Germinal center (tissue), 1 donor: ENCODE results near the gene ARHGAP32.
"Not testable (repeated sequence)": the region's sequence is repeated elsewhere in the genome, so short reads cannot be mapped to it uniquely, and the experiment has no call there.

ENCODE experiments used
- DNase-seq: peaks from one replicate; pipeline ENCODE4 v3.0.0; 2012; ENCODE audit warnings: mixed read lengths, low spot score

The ARHGAP32 gene

DNA sequence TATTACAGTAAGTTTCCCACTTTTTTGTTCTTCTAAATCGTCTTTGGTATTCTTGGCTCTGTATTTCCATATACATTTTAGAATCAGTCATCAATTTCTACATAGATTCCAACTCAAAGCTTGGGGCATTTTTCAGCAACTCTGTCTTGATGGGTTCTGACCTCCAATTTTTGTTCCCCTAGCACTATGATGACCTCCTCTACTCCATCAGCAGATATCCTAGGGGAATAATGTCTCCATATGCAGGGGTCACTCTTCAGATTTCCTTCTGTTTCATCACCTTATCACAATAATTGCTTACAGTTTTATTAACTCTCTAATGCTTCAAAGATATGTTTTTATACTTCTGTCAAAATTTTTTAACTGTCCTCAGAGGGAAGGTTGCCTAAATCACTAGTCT, 158.1 kb downstream of the ARHGAP32 start:
- DNase-seq, result no peak

DNA sequence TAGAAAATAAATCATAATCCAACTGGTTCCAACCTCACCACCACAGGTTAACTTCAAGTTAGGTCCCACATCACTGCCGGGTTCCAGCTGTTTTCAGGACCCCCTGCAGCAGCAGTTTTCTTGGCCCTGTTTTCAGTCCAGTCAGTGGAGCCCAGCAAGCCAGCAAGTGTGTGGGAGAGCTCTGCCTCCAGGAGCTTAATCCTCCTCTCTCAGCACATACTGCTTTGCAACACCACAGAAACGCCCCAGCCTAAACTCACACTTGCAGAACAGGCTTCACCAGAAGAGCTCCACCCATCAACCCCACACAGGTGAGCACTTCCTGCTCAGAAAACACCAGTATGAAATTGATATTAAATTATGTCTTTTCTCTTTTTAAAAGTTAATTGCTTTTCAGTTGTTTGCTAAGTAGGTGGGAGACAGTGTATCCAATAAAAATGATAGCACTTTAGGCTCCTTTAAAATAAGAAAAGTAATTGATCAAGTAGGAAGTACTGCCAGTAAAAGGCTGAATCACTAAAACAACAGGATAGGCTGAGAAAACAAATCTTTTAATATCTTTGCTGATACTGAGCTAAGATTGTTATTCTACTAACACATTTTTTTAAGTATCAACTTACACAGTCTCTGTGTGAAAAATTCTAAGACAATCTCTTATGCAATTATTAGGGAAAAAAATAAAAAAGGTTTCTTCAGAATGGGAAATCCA, 168.0 kb downstream of the ARHGAP32 start:
- no peak for DNase-seq

DNA sequence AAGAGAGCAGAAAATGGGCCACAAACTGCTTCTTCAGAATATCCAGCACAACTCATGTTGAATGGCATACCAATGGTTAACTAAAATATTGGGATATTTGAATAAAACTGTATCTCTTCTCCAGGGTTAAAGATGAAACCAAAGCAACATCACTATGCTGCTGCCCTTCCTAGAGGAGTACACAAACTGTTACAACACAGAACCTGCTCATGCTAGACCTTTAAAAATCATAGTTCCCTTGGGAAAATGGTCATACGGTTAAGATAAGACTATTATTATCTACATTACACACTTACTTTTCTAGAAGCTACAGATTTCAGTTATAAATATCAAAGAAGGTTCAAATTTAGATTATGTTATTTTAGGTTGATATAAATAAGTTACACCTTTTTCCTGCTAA, 170.8 kb downstream of the ARHGAP32 start:
- no peak for DNase-seq

DNA sequence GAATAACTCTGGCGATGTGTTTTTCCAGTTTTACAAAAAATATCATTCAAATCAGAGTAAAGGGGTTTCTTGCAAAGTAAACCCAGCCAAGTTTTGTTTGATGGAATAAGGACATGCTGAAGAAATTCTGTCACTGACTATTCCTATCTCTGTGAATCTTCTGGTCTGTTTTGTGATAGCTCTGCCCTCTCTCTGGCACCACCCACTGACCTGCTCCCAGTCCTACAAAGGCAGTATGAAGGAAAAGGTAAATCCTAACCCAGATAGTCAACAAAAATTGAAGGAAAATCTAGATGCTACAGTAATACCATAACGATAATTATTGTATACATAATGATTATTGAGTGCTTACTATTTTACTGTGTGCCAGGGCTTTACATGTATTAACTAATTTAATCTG, 173.1 kb downstream of the ARHGAP32 start:
- no peak for DNase-seq

DNA sequence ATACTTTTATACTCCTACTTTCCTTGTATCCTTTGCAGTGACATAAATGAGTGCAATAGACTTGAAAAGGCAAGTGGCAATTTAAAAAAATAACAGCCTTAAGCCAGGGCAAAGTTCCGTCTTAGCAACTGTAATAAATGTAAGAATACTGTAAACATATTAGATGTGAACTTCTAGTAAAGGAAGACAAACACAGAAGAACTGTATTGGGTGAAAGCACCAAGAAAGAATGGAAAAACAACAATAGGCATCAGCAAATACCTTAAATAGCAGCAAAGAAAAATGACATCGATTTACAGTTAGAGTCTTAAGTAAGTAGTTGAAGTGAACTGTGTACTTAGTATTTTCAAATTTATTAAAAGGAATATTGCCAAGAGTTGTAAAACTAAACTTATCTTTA, 174.0 kb downstream of the ARHGAP32 start:
- DNase-seq, result no peak

DNA sequence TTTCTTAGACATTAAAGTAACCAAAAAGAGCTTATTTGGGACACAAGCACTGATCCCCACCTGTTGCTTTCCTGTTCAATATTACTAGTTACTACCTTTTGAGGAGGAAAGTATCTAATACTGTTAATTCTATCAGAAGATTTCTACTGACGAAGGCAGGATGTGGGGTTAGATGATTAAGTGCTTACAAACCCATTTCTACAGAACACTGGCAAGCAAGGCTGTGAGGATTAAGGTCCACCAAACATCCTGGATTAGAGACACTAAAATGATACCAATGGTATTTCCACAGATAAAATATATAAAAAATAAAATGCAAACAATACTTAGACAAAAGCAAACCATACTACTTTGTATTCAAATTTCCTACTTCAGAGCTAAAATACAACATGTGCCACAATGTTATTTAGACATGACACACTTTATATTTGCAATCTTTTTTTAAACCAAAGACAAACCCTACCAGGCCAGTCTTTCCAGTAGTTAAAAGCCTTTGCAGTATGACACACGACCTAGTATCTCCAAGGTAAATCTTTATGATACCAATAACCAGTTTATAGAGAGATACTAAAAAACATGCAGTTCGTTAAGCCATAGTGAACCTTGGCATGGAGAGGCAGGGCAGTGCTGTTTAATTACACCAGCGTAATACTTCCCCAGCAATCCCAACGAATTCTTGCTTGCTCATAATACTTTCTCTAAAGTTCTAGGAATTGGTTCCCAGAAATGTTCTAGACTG, 178.2 kb downstream of the ARHGAP32 start:
- no peak for DNase-seq

DNA sequence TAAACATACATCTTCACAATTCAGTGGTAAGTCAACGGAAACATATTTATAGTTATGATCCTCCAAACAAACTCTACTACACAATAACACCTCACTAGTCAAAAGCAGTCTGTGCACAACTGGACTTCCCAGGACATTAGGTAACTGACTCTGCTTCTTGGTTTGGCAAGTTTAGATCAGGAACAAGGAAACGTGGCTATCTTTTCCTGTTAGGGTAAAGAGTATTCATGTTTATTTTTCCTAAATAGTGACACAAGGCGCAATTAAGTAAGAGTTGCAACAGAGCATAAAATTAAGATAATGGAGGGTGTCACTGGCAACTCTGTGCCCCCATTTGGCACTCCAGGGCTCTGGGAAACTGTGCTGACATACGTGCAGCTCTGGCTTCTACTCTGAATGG, 179.2 kb downstream of the ARHGAP32 start:
- DNase-seq, result no peak

DNA sequence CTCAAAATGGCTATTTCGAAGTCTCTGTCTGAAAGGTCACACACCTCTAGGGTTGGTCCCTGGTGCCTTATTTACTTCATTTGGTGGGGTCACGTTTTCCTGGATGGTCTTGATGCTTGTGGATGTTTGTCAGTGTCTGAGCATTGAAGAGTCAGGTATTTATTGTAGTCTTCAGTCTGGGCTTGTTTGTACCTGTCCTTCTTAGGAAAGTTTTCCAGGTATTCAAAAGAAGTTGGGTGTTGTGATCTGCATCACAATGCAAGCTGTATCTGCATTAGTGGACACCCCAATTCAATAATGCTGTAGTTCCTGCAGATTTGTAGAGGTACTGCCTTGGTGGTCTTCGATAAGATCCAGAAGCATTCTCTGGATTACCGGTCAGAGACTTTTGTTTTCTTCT, 186.0 kb downstream of the ARHGAP32 start:
- no peak for DNase-seq

DNA sequence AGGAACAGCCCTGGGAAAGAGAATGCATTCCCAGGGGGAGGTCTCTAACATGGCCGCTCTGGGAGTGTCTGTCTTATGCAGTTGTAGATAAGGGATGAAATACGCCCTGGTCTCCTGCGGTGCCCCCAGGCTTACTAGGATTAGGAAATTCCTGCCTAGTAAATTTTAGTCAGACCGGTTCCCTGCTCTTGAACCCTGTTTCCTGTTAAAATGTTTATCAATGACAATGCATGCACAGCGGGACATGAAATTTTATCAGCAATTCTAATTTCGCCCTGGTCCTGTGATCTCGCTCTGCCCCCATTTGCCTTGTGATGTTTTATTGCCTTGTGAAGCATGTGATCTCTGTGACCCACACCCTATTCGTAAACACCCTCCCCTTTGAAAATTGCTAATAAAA, 193.0 kb downstream of the ARHGAP32 start:
- DNase-seq, result not testable (repeated sequence)

DNA sequence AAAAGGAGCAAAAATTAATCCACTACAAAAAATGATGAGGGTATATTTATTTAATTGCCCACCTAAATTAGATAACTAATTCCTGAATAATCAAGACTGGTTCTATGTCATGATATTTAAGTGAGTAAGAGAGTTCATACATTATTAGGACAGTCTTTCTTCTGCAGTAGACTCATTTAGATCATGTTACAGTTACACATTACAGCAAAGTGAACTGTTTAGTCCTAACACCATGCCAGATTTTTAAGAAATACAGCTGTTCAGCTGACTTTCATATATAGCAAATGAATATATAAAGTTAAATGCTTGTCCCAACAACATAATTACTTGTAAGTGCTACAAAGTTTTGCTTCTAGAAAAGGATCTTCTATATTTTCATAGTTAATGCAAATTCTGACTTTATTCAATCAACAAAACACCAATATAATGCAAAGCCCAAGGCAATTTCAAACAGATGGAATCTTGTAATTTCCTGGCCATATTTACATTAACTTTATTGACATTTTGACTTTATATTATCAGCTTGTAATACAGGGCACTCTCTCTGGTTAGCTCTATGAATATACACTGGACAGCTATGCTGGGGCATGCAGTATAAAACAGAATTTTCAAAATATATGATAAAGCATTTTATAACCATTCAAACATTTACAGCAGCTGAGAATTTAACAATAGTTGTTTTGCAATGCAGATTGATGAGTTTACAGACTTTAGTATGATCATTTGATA, 203.7 kb downstream of the ARHGAP32 start:
- no peak for DNase-seq

DNA sequence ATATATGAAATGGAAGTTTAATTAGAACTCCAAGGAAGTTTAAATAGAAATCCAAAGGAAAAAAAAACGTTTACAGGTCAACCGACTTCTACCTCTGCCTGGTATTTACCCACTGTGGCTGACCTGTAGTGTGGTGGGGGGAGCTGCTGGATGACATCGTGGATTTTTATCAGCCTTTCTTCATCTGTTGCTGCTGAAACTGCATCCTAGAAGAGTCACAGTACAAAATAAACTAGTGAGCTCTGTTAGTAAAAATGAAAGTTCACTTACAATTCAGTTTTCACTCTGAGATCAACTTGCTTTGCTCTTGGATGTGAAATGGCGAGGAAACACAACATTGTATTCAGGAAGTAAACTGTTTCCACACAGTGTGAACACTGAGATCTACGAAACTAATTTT, 206.2 kb downstream of the ARHGAP32 start:
- no peak for DNase-seq

DNA sequence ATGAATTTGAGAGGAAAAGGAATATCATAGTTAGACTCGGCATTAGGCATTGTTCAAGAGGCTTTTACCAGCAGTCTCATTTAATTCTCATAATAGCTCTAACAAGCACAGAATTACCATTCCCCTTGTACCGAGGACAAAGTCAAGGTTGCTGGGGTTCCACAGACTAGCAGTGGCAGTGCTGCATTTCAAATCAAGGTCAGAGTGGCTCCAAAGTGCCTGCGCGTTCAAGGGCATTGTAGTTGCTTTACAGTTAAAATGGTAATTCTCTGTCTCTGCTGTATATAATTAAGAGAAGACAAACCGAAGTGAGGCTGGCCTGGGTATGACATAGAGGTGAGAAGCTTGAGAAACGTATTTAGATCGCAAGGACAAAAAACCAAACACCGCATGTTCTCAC, 209.1 kb downstream of the ARHGAP32 start:
- DNase-seq, result no peak

DNA sequence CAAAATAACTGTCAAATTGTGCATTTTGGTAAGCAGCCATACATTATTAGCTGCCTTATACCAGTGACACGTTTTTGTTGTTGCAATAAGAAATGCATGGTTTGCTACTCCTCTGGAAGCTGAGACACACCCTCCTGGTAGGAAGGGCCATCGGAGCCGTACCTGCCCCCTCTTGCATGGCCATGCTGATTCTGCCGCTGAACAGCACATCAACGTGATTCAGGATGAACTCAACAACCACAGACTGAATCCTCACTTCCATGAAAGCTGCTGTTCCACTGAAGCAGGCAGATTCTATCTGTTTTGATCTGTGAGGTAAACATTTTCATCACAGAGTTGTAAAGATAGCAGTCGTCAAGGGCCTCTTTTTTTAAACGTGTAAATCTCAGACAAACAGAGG, 210.9 kb downstream of the ARHGAP32 start:
- DNase-seq, result no peak

DNA sequence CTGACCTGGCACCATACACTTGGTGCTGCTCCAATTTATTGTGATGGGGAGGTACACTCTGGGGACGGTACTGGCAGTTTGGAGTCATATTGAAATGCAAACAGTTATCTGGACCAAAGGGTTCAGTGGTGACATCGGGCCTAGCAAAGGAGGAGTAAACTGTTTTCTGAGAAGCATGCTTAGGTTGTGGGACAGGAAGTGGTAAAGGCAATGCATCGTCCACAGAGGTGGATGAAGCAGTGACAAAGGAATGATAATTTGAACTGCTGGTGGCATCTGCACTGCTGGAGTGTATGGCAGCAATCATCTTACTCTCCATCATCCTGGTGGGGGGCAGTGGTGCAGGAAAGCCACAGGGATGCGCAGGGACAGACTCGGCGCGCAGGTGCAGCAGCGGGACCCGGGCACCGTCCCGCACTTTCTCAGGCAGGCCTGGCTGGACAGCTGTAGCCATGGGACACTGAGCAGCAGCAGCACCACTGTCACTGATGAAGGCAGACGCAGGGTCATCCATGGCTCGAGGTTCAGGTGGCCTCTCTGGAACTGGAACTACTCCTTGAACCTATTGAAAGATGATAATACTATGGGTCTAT, 221.4 kb downstream of the ARHGAP32 start:
- DNase-seq, result no peak

DNA sequence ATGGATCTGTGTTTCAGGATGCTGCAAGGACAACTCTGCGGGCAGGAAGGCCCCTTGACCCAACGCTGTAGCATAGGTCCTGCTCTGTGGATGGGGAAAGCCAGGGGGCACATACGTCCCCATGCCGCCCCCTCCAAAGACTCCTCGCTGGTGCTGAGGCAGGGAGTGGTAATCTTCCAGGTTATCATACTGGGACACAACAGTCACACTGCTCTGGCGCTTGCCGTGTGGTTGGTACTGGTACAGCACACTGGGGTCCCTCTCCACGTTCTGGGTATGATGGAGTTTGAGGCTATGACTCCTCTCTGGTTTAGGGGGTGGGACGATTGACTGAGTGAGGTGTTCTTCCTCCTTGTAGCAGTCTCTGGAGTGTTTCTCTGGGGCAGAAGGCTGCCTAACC, 223.2 kb downstream of the ARHGAP32 start:
- no peak for DNase-seq

DNA sequence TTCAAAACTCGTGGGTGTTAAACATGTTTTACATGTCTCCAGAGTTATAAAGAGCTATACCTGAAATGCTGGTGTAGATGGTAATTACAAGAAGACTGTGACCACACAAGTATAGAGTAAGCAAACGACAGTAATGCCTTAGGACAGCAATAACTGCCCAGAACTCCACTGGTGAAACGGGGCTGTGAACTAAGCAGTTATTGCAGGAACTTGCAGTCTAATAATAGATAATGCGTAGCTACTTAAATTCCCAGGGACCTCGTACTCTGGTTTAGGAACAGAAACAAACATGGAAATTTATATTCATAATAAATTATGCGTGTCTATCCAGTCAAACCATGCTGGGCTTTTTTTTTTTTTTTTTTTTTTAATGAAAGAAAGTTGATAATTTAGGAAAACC, 224.5 kb downstream of the ARHGAP32 start:
- DNase-seq, result no peak

DNA sequence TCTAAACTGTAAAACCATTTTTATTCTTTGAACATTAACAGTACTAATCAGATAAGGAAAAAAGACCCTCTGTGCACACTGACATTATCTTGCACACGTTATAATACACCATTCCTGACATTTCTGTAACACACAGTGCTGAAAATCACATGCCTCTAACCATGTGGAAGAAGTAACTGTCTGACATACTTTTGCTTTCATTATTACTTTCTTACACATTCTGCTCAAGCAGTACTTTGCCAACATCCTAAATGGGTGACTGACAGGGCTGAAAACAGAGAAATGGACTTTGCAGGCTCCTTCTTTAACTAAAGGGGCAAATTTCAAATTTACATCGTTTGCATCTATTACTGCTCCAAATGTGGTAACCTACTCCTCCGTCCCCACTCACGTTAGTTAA, 226.6 kb downstream of the ARHGAP32 start:
- no peak for DNase-seq

DNA sequence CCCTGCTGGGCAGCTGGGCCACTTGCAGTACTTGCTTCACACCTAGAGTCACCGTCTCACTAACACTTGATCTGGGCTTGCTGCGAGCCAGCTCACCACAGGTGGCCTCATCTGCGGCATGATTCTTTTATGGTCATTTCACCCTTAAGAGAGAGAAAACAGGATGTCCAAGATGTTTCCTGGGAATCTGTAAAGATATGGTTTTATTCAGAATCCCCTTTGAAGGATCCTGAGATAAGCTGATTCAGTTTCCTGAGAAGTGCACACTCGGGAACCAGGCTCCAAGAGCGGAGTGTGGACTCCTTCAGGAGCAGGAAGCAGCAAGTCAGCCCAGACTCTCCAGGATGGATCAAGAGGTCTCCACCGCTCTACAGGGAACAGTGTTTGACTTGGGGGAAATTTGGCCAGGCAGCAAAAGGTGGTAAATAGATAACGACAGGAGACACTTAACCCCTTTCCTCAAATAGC, 227.6 kb downstream of the ARHGAP32 start:
- DNase-seq, result no peak

DNA sequence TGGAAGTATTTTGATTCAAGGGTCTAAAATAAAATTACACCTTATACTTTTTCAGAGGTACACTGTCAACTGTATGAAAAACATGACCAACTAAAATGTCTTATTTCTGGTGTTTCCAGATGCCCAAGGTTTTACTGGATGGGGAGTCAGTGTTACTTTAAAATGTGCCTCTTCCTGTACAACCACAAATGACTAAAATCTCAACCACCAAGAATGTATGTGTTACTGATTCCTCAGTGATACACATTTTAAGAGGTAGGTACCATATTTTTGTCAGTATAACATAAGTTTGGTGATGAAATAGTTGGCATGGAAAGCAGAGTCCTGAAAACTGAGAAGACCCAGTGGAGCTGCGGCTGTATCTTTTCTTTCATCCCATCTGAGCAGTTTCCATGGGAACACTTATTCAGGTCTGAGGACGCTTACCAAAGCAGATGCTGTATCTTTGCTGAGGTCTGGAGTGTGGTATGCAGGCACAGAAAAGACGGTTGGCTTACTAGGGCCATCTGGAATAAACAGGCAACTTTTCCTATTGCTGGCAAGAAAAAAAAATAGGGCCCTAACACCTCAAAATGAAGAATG, 228.3 kb downstream of the ARHGAP32 start:
- no peak for DNase-seq

DNA sequence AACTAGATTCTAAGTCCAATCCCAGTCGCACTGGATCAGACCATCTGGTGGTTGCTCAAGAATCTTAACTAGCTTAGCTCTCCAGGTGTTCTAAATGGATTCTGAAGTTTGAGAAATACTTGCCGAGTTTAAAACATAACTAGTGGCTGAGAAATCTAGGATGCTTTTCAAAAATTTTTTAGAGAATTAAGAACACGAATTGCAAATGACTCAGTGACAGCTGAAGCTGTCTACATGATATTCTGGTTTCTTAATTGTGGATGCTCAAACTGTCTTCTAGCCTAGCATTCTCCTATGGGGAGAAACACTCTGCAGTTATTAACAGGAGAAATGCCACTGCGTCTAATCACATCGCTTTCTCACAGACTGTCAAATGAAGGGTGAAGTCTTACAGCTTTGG, 229.2 kb downstream of the ARHGAP32 start:
- DNase-seq, result no peak

DNA sequence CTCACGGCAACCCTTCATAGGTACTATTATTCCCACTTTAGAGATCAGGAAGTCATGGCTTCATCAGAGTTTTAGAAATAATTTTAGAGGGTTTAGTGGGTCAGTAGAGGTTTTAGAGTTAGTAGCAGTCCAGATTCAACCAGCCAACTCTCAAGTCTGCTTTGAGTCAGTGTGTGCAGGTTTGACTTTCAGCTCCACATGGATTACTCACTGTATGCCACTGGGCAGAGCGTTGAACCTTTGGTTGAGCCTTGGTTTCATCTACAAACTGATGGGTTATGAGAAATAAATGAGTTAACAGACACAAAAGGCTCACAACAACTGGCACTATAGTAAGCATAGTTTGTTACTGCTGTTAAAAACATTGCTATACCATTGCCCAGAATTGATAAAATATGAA, 230.5 kb downstream of the ARHGAP32 start:
- DNase-seq, result no peak

DNA sequence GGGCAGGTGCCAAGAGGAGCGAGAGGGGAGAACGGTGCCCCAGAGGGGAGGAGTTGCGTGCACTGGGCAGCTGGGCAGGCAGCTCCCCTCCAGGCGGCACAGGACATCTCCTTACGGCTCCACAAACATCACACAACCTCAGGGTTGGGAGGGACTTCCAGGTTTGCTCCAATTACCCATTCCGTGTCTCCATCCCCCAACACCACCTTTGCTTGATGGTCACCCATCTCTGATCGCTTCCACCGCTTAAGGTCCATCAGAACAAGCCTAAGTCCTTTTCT, 235.0 kb downstream of the ARHGAP32 start:
- DNase-seq, result no peak
